ENCODE data around the gene SEMA6B.
A peak's percentile ranks its signal among the peaks of the same experiment; 100 is the strongest.
"Not testable (repeated sequence)": the region's sequence is repeated elsewhere in the genome, so short reads cannot be mapped to it uniquely, and the experiment has no call there.

The SEMA6B gene

DNA sequence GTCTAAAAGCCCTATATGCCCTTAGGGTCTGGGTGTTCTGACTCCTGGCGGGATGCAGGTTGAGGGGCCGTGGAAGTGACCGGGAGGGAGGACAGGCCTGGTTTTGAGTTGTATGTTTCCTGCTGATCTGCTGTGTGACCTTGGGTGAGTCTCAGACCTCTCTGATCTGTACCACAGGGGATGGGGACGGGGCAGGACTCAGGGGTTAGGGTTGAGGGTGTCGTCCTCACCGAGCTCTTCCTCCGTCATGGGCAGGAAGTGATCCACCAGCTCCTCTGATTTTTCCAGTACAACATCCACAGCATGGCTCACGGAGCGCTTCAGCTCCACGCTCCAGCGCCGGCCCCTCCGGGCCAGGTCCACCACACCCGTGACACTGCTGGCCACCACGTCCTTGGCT, 30.6 kb downstream of the SEMA6B start:
- no peak for DNase-seq (ENCODE audit: low read depth in 2 of 2)

DNA sequence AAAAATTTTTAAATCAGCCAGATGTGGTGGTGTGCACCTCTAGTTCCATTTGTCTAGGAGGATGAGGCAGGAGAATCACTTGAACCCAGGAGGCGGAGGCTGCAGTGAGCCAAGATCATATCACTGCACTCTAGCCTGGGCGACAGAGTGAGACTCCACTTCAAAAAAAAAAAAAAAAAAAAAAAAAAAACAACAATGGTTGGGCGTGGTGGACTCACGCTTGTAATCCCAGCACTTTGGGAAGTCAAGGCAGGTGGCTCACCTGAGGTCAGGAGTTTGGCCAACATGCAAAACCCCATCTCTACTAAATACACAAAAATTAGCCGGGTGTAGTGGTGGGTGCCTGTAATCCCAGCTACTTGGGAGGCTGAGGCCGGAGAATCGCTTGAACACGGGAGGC, 32.1 kb downstream of the SEMA6B start:
- not testable (repeated sequence) for DNase-seq (ENCODE audit: low read depth in 2 of 2)

DNA sequence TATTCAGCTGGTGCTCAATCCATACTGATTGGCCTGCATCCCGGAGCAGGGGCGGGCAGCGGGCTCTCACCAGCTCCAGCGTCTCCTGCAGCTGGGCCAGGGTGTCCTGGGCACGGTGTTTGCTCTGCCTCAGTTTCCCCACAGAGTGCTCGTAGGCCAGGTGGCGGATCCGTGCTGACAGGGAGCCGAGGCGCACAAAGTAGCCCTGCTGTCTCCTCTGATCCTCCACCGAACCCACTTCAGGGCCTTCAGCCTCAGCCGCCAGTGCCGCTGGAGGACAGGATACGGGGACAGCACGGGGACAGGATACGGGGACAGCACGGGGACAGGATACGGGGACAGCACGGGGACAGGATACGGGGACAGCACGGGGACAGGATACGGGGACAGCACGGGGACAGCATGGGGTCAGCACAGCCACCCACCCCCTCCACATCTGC, 33.9 kb downstream of the SEMA6B start:
- no peak for DNase-seq (ENCODE audit: low read depth in 2 of 2)

DNA sequence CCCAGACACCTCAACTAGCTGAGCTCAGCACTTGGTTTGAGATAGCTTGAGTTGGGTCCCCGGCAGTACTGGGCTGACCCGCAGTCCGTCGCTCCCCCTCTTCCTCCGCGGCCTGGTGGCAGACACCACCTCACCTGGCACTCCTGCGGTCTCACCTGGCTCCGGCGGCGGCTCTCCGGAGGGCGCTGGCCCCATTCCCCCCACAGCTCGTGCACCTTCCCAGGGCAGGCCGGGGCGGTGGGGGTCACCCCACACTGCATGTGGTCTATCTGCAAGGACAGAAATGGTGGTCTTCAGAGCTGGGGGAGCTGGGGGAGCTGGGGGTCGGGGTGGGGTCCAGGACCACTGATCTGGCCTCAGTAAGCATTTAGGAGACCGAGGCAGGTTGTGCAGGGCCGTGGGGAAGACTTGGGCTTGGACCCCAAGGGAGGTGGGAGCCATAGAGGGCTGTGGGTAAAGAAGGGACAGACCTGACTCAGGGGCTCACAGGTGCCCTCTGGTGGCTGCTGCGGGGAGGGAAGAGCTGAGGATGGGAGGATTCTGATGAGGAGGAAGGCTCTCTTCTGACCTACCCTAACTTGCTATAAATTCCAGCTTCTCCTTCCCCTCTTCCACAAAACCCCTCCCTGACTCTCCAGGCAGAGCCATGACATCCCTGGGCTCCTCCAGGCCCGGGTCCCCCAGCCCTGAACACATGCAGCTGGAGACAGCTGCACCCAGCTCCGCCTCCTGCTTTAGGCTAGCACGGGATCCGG, 34.5 kb downstream of the SEMA6B start:
- peak; percentile 22 to 37 for DNase-seq (ENCODE audit: low read depth in 2 of 2)

DNA sequence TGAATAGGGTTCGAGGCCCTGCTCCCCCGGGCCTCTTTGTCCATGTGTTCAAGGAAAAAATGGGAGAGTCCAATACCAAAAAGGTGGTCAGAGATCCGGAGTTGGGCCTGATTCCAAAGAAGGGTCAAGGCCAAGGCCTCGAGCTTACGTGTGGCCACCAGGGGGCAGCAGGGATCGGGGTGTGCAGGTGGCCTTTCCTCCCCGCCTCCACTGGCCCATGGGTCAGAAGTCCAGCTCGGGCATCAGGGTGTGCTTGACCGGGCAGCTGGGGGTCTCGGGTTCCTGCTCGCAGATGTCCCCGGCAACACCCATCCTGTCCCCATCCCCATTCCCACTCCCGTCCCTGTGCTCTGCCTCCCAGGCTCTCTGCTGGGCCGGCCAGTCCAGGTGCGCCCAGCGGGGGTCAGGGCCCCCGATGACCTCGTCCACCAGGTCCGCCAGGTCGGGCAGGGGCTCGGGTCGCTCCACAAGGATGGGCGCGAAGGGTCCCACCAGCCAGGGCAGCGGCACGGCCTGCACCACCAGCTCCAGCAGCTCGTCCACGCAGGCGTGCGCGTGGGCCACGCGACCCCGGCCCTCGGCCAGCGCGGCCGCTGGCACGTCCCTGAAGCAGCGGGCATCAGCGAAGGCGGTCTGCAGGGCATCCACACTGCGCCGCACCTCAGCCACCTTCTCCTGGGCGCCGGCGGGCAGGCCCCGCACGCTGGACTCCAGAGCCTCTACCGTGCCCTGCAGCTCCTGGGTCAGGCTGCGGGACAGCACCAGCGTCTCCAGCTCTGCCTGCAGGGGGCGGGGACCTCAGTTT, 36.0 kb downstream of the SEMA6B start:
- DNase-seq (ENCODE audit: low read depth in 2 of 2): no peak

DNA sequence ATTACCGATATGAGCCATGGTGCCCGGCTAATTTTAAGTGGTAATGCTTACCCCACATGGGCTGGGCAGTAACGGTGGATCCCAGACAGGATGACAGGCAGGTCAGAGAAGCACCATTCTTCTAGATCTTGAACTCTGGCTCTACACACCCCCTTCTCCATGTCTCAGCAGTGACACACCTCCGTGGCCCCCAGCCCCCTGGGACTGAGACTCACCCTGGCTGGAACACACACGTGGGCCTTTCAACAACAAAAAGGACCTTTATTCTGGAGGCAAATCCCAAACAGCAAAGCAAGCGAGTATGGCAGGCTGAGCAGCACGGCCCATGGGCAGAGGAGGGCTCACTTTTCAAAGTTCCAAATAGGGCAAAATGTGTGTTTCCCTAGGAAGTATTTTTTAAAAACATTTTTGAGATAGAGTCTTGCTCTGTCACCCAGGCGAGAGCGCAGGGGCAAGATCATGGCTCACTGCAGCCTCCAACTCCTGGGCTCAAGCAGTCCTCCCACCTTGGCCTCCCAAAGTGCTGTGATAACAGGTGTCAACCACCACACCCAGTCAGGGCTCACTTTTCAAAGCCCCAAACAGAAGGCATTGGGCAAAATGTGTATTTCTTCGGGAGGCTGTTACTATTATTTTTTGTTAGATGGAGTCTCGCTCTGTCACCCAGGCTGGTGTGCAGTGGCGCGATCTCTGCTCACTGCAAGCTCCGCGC, 37.0 kb downstream of the SEMA6B start:
- DNase-seq (ENCODE audit: low read depth in 2 of 2): no peak

DNA sequence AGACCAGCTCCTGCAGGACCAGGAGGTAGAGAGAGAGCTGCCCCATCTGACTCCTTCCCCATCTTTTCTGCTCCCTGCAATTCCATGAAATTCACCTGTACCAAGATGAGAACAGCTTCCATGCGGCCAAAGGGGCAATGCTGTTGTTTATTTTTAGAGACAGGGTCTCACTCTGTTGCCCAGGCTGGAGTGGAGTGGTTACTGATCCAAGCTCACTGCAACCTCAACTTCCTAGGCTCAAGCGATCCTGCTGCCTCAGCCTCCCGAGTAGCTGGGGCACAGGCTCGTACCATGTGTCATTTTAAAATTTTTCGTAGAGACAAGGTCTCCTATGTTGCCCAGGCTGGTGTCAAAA, 37.6 kb downstream of the SEMA6B start:
- DNase-seq (ENCODE audit: low read depth in 2 of 2): no peak

DNA sequence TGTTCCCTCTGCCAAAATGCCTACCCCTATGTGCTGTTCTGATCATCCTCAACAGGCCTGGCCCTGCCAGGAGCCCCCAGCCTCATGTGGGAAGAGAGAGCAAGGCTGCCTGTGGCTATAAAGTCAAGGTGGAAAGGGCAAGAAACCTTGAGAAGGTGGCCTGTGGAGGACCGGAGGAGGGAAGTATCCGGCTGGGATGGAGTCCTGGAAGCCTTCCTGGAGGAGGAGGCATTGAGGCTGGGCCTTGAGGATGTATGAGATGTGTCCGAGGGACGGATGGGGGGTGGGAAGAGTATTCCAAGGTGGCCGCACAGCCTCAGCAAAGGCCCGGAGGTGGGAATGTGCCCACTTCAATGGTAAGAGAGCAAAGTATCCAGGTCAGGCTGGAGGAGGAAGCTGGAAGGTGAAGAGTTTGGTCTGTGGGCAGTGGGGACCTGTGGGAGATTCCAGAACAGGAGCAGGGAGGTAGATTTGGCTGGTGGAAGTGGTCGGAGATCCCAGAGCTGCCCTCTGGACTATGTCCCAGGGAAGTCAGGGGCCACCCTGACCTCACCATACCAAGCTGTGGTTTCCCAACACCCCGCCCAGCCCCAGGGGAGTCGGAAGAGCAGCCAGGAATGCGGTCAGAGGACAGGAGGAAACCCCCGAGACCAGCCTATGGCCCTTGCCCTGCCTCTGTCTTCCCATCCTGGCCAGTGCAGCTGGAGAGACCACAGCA, 38.2 kb downstream of the SEMA6B start:
- no peak for DNase-seq (ENCODE audit: low read depth in 2 of 2)

DNA sequence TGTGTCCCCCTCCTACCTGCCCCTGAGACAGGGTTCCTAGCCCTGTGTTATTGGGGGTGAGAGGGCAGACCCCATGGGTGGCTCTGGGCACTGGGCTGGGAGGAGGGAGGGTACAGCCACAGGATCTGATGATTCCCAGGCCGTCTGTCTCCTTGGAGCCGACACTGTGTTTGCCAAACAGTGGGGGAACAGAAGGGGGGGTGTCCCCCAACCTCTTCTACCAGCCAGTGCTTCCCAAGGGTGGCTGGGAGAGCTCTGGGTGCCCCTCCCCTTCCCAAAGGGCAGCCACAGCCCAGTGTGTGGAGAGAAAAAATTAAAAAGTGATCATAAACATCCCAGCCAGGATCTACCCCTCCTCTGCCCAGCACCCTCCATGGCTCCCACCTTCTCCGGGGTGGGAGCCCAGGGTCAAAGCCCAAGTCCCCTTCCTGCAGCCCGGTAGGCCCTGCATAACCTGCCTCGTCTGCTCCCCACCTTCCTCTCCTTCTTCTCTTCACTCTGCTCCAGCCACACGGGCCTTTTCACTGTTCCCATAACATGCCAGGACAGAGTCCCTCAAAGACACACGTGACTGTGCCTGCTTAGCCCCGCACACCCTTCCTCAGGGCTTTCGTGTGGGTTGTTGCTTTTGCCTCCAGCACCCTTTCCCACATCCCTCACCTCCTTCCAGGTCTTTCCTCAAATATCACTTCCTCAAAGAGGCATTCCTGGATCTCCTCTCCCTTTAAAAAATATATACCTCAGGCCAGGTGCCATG, 39.8 kb downstream of the SEMA6B start:
- DNase-seq (ENCODE audit: low read depth in 2 of 2): no peak

DNA sequence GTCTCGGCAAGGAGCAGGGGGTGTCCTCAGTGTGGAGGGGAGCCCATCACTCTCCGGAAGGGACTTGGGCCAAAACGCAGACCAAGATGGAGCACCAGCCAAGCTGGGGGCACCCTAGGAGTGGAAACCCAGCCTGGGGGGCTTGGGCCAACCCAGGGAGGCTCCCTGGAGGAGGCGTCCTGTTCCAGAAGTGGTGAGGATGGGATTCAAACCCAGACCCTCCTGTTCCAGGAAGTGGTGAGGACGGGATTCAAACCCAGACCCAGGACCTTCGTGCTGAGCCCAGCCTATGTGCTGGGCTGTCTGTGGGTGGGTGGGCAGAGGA, 40.4 kb downstream of the SEMA6B start:
- DNase-seq (ENCODE audit: low read depth in 2 of 2): no peak

DNA sequence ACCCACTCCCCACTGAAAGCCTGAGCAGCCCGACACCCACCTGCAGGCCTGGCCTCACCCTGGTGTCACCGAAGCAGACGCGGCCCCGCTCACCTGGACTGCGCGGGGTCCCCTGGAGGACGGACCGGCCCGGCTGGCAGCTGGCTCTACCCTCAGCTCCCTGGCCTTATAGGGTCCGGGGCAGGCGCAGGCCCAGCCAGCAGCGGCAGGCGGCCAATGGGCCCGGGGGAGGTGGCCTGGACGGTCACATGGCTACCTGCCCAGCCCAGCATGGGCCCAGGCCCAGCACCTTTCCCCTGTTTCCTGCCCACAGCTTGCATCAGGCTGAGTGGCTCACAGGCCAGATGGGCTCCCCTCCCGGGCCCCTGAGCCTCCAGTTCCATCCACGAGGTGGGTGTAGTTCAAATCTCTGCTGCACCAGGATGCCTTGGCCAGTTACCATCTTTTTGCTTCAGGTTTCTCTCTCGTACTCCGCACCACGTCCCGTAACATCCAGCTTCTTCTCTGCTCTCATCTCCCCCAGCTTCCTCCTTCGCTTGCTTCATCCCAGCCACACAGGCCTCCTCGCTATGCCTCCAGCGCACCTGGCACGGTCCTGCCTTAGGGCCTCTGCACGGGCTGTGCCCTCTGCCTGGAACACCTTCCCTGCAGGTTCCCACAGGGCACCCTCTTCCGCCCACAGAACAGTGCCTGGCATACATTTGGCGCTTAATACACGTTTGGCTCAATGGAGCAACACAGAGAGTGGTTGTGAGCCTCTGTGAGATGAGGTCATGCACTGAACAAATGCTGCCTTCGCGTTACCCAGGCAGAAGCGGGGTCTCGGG, 40.9 kb downstream of the SEMA6B start, which contains the start of gene PLIN4:
PLIN4 (minus strand) TSS at position 142 of the 827 bp plus-strand sequence. CDS start 214 bp downstream, outside the sequence.
- DNase-seq (ENCODE audit: low read depth in 2 of 2): no peak

DNA sequence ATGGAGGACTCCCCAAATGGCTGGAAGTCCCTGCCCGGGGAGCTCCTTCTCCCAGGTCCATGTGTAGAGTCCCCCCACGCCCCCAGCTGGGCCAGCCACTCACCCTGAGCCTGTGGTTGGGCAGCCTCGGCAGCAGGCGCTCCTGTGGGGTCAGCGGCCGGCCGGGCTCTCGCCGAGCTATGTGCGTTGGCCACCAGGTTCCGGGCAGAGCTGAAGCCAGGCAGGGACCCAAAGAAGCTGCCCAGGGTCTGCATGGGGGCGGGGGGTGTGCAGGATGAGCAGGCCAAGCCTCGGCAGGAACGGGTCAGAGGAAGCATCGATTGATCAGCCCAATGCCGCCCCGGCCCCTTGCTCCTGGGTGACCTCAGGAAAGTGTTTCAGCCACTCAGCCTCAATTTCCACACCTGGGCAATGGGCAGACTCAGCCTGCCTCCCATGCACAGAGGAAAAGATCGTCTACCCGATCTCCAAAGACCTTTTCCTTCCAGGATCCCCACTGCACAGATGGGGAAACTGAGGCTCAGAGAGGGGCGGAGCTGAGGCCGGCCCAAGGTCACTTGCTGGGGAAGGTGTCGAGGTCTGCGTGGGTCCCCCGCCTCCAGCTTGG, 41.9 kb downstream of the SEMA6B start:
- DNase-seq (ENCODE audit: low read depth in 2 of 2): no peak

DNA sequence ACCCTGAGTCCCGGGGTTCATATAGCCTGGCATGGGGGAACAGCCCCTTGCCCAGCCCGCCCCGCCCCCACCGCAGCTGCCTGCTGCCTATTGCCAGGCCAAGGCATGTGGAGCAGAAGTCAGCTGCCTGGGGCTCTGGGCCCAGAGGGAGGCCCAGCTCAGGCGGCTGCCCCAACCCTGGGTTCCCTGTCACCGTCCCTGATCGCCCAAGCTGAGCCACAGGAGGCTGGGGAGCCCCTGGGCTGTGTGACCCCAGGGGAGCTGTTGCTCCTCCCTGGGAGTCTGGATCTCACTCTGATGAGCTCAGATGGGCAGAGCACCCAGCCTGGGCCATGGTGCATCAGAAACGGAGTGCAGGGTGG, 42.6 kb downstream of the SEMA6B start:
- no peak for DNase-seq (ENCODE audit: low read depth in 2 of 2)

DNA sequence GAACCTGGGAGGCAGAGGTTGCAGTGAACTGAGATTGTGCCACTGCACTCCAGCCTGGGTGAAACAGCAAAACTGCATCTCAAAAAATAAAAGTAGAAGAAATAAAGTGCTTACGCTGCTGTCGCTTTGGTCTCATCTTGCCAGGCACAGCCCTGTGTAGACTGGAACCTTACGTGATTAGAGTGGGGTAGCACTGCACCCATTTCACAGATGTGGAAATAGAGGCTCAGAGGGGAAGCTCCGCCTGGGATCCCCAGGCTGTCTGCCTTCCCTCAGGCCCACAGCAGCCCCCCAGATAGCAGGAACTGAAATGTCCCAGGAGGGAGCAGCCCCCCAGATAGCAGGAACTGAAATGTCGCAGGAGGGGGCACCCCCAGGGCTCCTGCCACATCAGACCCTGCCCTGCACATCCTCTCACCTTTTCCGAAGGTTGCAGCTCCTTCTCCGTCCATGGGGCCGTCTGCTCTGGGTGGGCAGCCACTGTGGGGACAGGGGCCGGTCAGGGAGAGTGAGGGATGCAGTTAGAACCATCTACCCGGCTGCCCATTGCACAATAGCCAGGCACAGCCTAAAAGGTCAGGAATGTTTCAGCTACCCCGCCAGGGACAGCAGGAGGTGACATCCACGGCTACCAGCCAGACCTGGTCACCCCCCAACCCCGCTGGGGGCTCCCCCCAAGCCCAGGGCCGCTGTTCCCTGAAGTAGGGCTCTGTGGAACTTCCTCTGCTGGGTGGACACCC, 43.1 kb downstream of the SEMA6B start:
- no peak for DNase-seq (ENCODE audit: low read depth in 2 of 2)

DNA sequence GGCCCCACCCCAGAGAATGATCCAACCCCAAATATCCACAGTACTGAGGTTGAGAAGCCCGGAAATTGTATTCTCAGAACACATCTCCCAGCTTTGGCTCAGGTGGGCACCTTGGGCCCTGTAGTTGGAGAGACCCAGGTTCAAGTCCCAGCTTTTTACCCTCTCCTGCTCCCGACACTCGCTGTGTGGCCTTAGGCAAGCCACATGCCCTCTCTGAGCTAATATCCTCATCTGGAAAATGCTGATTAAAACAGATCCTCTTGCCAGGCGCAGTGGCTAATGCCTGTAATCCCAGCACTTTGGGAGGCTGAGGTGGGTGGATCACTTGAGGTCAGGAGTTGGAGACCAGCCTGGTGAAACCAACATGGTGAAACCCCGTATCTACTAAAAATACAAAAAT, 43.8 kb downstream of the SEMA6B start:
- no peak for DNase-seq (ENCODE audit: low read depth in 2 of 2)

DNA sequence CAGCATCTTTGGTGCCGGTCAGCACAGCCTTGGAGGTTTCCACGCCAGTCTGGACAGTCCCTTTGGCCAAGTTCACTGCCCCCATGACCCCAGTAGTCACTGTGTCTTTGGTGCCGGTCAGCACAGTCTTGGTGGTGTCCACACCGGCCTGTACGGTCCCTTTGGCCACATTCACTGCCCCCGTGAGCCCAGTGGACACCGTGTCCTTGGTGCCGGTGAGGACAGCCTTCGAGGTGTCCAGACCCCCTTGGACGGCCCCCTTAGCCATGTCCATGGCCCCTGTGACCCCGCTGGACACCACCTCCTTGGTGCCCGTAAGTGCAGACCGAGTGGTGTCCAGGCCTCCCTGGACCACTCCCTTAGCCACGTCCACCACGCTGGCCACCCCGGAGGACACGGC, 46.2 kb downstream of the SEMA6B start:
- DNase-seq (ENCODE audit: low read depth in 2 of 2): no peak

DNA sequence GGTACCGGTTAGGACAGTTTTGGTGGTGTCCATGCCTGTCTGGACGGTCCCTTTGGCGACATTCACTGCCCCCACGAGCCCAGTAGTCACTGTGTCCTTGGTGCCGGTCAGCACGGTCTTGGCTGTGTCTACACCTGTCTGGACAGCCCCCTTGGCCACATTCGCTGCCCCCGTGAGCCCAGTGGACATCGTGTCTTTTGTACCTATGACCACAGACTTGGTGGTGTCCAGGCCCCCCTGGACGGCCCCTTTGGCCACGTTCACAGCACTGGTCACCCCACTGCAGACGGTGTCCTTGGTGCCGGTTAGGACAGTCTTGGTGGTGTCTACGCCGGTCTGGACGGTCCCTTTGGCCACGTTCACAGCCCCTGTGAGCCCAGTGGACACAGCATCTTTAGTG, 47.4 kb downstream of the SEMA6B start:
- no peak for DNase-seq (ENCODE audit: low read depth in 2 of 2)

DNA sequence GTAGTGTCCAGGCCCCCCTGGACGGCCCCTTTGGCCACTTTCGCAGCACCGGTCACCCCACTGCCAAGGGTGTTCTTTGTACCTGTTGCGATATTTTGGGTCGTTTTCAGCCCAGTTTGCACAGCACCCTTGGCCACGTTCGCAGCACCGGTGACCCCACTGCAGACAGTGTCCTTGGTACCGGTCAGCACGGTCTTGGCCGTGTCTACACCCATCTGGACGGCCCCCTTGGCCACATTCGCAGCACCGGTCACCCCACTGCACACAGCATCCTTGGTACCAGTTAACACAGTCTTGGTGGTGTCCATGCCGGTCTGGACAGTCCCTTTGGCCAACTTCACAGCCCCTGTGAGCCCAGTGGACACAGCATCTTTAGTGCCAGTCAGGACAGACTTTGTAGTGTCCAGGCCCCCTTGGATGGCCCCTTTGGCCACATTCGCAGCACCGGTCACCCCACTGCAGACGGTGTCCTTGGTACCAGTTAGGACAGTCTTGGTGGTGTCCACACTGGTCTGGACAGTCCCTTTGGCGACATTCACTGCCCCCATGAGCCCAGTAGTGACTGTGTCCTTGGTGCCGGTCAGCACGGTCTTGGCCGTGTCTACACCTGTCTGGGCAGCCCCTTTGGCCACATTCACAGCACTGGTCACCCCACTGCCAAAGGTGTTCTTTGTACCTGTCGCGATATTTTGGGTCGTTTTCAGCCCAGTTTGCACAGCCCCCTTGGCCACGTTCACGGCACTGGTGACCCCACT, 48.0 kb downstream of the SEMA6B start:
- no peak for DNase-seq (ENCODE audit: low read depth in 2 of 2)

Measured in stimulated activated CD8-positive, alpha-beta memory T cell treated with anti-CD3 and anti-CD28 coated beads, Interleukin-2, amount 100 ng/mL, for 1 hour (primary cell).